HepG2 (cell line): ENCODE measurements around the gene PTPN3. TPM values are rescaled to one million over a fixed set of nuclear protein-coding genes. Genes with fewer than 3 reads are reported as not detected.

Experiments used
- ARNT2 ChIP-seq: sonication (generic); formaldehyde crosslinking; IDR thresholded peaks from 2 replicates; pipeline ENCODE4 v1.8.0; 2022; ENCODE audit warnings: mild to moderate bottlenecking, low read depth, missing genetic modification reagents, moderate library complexity
- CSRNP2 ChIP-seq: sonication (generic); formaldehyde crosslinking; conservative IDR thresholded peaks from 2 replicates; pipeline ENCODE4 v1.8.0; 2022; ENCODE audit warnings: low read depth, missing genetic modification reagents
- GPN1 ChIP-seq: sonication (generic); formaldehyde crosslinking; IDR thresholded peaks from 2 replicates; pipeline ENCODE4 v1.5.1; 2020; ENCODE audit warnings: missing genetic modification reagents, borderline replicate concordance
- HNRNPL ChIP-seq: fragments of 200-400 bp; formaldehyde crosslinking; IDR thresholded peaks from 2 replicates; pipeline ENCODE4 v1.6.1; 2017; ENCODE audit warnings: mild to moderate bottlenecking, low read depth, low read length
- LCORL ChIP-seq, 2 experiments: fragments of 450-650 bp in 1 of 2; sonication (generic) in 1 of 2; formaldehyde crosslinking in 1 of 2; IDR thresholded peaks; 2 replicates each; pipeline versions ENCODE4 v1.5.0 to v1.6.1; 2017 to 2020; ENCODE audit warnings: antibody characterized with exemption in 1 of 2, missing genetic modification reagents in 1 of 2
- POLR2AphosphoS2 ChIP-seq: IDR thresholded peaks from 2 replicates; pipeline ENCODE4 v1.6.1; 2011; ENCODE audit warnings: low read depth, low read length, improper control_type of control experiment
- STAT5B ChIP-seq: sonication (generic); formaldehyde crosslinking; IDR thresholded peaks from 2 replicates; pipeline ENCODE4 v1.4.0; 2020; ENCODE audit warnings: missing genetic modification reagents
- XRCC5 ChIP-seq: fragments of 200-400 bp; formaldehyde crosslinking; optimal IDR thresholded peaks from 2 replicates; pipeline ENCODE3; 2017; ENCODE audit warnings: mild to moderate bottlenecking, low read length
- ZFP36L1 ChIP-seq: sonication (generic); formaldehyde crosslinking; IDR thresholded peaks from 2 replicates; pipeline ENCODE4 v1.8.0; 2022; ENCODE audit warnings: mild to moderate bottlenecking, missing genetic modification reagents, moderate library complexity
- ZFX ChIP-seq: sonication (generic); formaldehyde crosslinking; IDR thresholded peaks from 2 replicates; pipeline ENCODE4 v1.4.0; 2020; ENCODE audit warnings: mild to moderate bottlenecking, low read depth, missing genetic modification reagents, moderate library complexity
- ZNF143 ChIP-seq: sonication (generic); formaldehyde crosslinking; IDR thresholded peaks from 2 replicates; pipeline ENCODE4 v1.4.0; 2020; ENCODE audit warnings: missing genetic modification reagents
- ZNF20 ChIP-seq: sonication (generic); formaldehyde crosslinking; IDR thresholded peaks from 2 replicates; pipeline ENCODE4 v1.4.0; 2020; ENCODE audit warnings: mild to moderate bottlenecking, moderate library complexity, missing genetic modification reagents
- ZNF343 ChIP-seq: sonication (generic); formaldehyde crosslinking; IDR thresholded peaks from 2 replicates; pipeline ENCODE4 v1.4.0; 2020; ENCODE audit warnings: mild to moderate bottlenecking, missing genetic modification reagents
- ZNF430 ChIP-seq: sonication (generic); formaldehyde crosslinking; IDR thresholded peaks from 2 replicates; pipeline ENCODE4 v1.9.0; 2021; ENCODE audit warnings: mild to moderate bottlenecking, missing genetic modification reagents
- ZNF672 ChIP-seq: sonication (generic); formaldehyde crosslinking; IDR thresholded peaks from 2 replicates; pipeline ENCODE4 v1.8.1; 2022; ENCODE audit warnings: missing genetic modification reagents
- ZNF775 ChIP-seq: sonication (generic); formaldehyde crosslinking; IDR thresholded peaks from 2 replicates; pipeline ENCODE4 v1.4.0; 2020; ENCODE audit warnings: missing genetic modification reagents, mild to moderate bottlenecking, moderate library complexity, borderline replicate concordance
- polyA plus RNA-seq, 8 experiments: library from polyadenylated mRNA; depleted of rRNA in 3 of 8; stranded (reverse) in 7 of 8; unstranded in 1 of 8; fragments of >200 nt; fragmentation: Illumina TruSeq in 4 of 8; extraction: Trizol in 4 of 8; gene quantifications; 2 replicates each; pipeline versions ENCODE4 v1.2.1 to v1.2.3, GENCODE V29; 2011 to 2016; ENCODE audit warnings: low read depth in 4 of 8, missing spikeins in 1 of 8, mixed read lengths in 1 of 8; ENCODE audit not compliant: insufficient read depth in 1 of 8
- total RNA-seq, 5 experiments: library from RNA; depleted of rRNA; stranded (reverse); fragments of >200 nt; fragmentation: Illumina TruSeq; extraction: Trizol; gene quantifications; 2 replicates each; pipeline ENCODE4 v1.2.3, GENCODE V29; 2016; ENCODE audit warnings: low read depth in 1 of 5
- TF ChIP-seq, protein P1 (sequence below): sonication (generic); formaldehyde crosslinking; IDR thresholded peaks from 2 replicates; pipeline ENCODE4 v1.4.0; 2020; ENCODE audit warnings: missing genetic modification reagents, borderline replicate concordance
- TF ChIP-seq, protein P2 (sequence below): sonication (generic); formaldehyde crosslinking; IDR thresholded peaks from 2 replicates; pipeline ENCODE4 v1.4.0; 2020; ENCODE audit warnings: missing genetic modification reagents, borderline replicate concordance
- TF ChIP-seq, protein P3 (sequence below): sonication (generic); formaldehyde crosslinking; IDR thresholded peaks from 2 replicates; pipeline ENCODE4 v1.4.0; 2020; ENCODE audit warnings: missing genetic modification reagents

Gene PTPN3
- total and polyA plus RNA-seq, 2 of the 13 experiments (the other 11 are each of a cell fraction or from before 2014, with no cell fraction given) = 5.6 to 20.5 TPM

DNA sequence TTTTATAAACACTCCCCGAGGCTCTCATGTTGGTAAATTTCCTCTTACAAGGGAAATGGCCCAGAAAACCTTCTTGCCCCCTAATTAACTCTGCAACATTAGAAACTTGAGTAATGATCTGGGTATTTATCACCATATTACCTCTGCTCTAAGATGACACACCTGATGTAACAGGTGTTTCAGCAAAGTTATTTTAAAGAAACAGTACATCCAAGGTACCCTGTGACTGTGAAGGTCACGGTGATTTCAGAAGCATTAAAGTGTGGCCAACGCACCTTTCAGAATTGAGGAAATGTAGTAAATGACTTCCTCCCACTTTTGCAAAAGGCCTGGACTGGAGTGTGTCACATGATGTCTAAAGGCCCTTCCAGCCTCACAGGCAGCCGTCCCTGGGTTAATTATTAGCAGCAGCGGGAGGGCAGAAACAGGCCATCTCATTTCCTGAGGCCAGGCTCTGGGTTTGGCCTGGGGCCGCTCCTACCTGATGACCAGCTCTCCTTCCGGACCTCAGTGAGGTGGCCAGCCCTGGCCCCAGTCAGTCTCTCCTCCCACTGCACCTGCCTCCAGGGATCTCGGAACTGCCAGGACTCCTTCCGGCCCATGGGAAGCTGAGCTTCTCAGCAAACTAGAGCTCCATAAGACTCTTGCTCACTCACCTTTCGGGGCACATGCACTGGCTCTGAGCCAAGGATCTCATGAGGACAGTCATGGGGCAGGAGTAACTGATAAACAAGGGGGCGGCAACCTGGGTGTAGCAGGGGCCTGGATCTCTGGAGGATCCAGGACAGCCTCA, 20.7 kb downstream of the PTPN3 start (continued):
- TF ChIP-seq XRCC5 (peak; percentile 76), GPN1 (CRISPR knock-in tag) (no peak), ARNT2 (peak; percentile 39; the same call in 1 of the 2 replicates), ZFP36L1 (CRISPR knock-in tag) (no peak; the same call in 1 of the 2 replicates), ZNF430 (CRISPR knock-in tag) (peak; percentile 86; the same call in 1 of the 2 replicates), CSRNP2 (CRISPR knock-in tag) (no peak), ZNF775 (no peak), ZNF143 (CRISPR knock-in tag) (no peak; the same call in 1 of the 2 replicates), STAT5B (CRISPR knock-in tag) (no peak), POLR2AphosphoS2 (no peak), LCORL (IDR thresholded peaks at IDR 0.05) (no peak), LCORL (CRISPR knock-in tag; IDR thresholded peaks at IDR 0.05) (peak; percentile 94), ZFX (peak; percentile 90), ZNF672 (no peak), HNRNPL (no peak), ZNF343 (0 out of 2 replicates have a peak, but pooled peaks have one; percentile 48), ZNF20 (CRISPR knock-in tag) (no peak)
- TF ChIP-seq, protein P1, sequence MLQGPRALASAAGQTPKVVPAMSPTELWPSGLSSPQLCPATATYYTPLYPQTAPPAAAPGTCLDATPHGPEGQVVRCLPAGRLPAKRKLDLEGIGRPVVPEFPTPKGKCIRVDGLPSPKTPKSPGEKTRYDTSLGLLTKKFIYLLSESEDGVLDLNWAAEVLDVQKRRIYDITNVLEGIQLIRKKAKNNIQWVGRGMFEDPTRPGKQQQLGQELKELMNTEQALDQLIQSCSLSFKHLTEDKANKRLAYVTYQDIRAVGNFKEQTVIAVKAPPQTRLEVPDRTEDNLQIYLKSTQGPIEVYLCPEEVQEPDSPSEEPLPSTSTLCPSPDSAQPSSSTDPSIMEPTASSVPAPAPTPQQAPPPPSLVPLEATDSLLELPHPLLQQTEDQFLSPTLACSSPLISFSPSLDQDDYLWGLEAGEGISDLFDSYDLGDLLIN (CRISPR knock-in tag) = no peak
- TF ChIP-seq, protein P2, sequence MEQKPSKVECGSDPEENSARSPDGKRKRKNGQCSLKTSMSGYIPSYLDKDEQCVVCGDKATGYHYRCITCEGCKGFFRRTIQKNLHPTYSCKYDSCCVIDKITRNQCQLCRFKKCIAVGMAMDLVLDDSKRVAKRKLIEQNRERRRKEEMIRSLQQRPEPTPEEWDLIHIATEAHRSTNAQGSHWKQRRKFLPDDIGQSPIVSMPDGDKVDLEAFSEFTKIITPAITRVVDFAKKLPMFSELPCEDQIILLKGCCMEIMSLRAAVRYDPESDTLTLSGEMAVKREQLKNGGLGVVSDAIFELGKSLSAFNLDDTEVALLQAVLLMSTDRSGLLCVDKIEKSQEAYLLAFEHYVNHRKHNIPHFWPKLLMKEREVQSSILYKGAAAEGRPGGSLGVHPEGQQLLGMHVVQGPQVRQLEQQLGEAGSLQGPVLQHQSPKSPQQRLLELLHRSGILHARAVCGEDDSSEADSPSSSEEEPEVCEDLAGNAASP (CRISPR knock-in tag) = 0 out of 2 replicates have a peak, but pooled peaks have one; percentile 55
- TF ChIP-seq, protein P3, sequence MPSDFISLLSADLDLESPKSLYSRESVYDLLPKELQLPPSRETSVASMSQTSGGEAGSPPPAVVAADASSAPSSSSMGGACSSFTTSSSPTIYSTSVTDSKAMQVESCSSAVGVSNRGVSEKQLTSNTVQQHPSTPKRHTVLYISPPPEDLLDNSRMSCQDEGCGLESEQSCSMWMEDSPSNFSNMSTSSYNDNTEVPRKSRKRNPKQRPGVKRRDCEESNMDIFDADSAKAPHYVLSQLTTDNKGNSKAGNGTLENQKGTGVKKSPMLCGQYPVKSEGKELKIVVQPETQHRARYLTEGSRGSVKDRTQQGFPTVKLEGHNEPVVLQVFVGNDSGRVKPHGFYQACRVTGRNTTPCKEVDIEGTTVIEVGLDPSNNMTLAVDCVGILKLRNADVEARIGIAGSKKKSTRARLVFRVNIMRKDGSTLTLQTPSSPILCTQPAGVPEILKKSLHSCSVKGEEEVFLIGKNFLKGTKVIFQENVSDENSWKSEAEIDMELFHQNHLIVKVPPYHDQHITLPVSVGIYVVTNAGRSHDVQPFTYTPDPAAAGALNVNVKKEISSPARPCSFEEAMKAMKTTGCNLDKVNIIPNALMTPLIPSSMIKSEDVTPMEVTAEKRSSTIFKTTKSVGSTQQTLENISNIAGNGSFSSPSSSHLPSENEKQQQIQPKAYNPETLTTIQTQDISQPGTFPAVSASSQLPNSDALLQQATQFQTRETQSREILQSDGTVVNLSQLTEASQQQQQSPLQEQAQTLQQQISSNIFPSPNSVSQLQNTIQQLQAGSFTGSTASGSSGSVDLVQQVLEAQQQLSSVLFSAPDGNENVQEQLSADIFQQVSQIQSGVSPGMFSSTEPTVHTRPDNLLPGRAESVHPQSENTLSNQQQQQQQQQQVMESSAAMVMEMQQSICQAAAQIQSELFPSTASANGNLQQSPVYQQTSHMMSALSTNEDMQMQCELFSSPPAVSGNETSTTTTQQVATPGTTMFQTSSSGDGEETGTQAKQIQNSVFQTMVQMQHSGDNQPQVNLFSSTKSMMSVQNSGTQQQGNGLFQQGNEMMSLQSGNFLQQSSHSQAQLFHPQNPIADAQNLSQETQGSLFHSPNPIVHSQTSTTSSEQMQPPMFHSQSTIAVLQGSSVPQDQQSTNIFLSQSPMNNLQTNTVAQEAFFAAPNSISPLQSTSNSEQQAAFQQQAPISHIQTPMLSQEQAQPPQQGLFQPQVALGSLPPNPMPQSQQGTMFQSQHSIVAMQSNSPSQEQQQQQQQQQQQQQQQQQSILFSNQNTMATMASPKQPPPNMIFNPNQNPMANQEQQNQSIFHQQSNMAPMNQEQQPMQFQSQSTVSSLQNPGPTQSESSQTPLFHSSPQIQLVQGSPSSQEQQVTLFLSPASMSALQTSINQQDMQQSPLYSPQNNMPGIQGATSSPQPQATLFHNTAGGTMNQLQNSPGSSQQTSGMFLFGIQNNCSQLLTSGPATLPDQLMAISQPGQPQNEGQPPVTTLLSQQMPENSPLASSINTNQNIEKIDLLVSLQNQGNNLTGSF (CRISPR knock-in tag) = no peak
